Measurements from ENCODE around the gene SNRPD1.
"Not testable (repeated sequence)": the region's sequence is repeated elsewhere in the genome, so short reads cannot be mapped to it uniquely, and the experiment has no call there.

The SNRPD1 gene

GRCh38 chr18:21636769-21637168, 24.7 kb downstream of the SNRPD1 start:
- DNase-seq (ENCODE audit: low spot score), result no peak

DNA sequence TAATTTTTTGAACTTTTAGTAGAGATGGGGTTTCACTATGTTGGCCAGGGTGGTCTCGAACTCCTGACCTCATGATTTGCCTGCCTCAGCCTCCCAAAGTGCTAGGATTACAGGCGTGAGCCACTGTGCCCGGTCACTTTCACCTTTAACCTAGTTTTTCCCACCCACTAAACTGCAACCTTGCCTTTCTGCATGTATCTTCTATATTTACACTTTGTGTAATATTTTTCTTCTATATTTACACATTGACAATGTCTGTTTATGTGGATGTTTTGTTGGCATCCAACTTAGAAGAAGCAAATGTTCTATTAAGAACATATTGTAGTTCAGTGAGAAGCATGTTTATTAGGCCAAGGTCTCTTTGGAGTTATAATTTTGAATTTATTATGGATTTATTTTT, 26.7 kb downstream of the SNRPD1 start:
- DNase-seq (ENCODE audit: low spot score), result no peak

GRCh38 chr18:21640375-21640774, 28.3 kb downstream of the SNRPD1 start:
- DNase-seq (ENCODE audit: low spot score), result not testable (repeated sequence)

DNA sequence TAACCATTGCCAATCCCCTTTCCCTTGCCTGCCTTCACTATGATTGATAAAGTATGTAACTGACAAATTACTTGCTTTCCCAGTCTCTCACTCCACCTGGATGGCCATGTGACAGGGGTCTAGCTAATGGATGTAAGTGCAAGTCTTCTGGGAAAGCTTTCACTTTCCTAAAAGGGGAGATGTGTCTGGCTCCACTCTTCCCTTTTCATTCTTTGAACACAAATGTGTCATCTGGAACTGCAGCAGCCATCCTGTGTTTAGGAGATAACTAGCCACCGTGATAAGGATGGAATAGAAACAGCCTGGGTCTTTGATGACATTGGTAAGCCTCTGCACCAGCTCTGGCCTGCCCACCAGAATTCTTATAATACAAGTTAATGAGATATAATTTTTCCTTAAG, 38.2 kb downstream of the SNRPD1 start:
- DNase-seq (ENCODE audit: low spot score), result no peak

DNA sequence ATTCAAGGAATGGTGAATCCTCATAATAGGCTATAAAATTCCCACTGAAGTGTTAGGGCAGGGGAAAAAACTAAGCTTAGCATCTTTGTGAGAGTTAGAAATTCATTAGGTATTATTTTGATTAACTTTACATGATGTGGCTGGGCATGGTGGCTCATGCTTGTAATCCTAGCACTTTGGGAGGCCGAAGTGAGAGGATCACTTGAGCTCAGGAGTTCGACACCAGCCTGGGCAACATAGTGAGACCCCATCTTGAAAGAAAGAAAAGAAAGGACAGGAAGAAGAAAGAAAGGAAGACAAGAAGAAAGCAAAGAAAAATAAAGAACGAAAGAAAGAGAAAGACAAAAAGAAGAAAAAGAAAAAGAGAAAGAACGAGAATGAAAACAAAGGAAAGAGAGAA, 40.0 kb downstream of the SNRPD1 start:
- DNase-seq (ENCODE audit: low spot score), result no peak

- DNase-seq (ENCODE audit: low spot score), result no peak
Measured at GRCh38 chr18:21653361-21653760, 41.2 kb downstream of the SNRPD1 start.

- no peak for DNase-seq (ENCODE audit: low spot score)
Measured at GRCh38 chr18:21656402-21656801, 44.3 kb downstream of the SNRPD1 start.

DNA sequence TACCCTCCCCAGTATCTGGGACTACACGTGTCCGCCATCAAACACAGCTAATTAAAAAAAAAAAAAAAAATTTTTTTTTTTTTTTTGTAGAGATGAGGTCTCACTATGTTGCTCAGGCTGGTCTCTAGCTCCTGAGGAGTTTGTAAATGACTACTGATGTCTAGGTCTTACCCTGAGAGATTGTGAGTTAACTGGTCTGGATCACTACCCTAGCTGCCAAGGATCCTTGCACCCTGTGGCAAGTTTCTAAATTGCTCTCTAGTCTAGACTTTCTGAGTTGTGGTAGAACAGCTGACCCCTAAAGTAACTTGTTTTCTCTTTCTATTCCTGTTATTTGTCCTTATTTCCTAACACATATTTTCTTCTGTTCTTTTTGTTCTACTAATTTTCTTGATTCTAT, 48.0 kb downstream of the SNRPD1 start:
- no peak for DNase-seq (ENCODE audit: low spot score)

GRCh38 chr18:21662581-21662980, 50.5 kb downstream of the SNRPD1 start:
- no peak for DNase-seq (ENCODE audit: low spot score)

- DNase-seq (ENCODE audit: low spot score), result no peak
Measured at GRCh38 chr18:21663578-21663977, 51.5 kb downstream of the SNRPD1 start.

DNA sequence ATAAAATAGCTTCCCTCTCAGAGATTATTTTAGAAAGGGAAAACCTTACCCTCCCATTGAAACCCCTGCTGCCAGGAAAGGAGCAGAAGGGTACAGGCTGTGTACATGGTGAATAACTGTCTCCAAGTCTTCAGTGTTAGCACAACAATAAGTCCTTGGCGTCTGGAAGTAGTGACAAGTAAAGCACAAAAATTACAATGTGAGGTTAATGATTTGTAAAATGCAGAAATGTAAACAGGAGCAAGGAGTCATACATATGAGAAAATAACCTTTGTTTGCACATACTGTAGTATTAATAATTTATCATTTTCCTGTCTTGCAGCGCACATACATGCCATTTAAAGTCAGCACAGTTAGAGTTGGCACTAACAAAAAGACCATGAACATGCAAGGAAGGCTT, 52.0 kb downstream of the SNRPD1 start:
- DNase-seq (ENCODE audit: low spot score), result no peak

- DNase-seq (ENCODE audit: low spot score), result no peak
Measured at GRCh38 chr18:21669736-21670285, 57.7 kb downstream of the SNRPD1 start.

GRCh38 chr18:21672521-21673267, 60.6 kb downstream of the SNRPD1 start:
- DNase-seq (ENCODE audit: low spot score), result no peak

GRCh38 chr18:21675354-21675753, 63.2 kb downstream of the SNRPD1 start:
- DNase-seq (ENCODE audit: low spot score), result not testable (repeated sequence)

DNA sequence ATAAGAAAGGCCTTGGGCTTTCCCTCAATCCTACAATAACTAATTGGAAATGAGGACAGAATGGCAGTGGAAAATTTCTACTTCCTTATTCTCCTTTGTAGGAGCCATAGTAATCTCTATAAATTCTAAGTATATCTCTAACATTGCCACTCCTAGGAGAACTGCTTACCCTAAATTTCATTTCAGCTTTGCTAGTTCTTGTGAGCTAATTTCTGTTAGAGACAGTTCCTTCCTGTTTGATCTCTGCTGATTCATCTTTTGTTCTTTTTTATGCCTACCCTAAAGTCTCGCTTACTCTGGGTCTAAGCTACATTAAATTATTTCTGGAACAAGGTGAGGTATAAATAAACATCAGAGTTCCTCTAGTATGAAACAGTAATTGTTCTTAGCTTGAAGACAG, 66.7 kb downstream of the SNRPD1 start:
- DNase-seq (ENCODE audit: low spot score), result peak; percentile 24

DNA sequence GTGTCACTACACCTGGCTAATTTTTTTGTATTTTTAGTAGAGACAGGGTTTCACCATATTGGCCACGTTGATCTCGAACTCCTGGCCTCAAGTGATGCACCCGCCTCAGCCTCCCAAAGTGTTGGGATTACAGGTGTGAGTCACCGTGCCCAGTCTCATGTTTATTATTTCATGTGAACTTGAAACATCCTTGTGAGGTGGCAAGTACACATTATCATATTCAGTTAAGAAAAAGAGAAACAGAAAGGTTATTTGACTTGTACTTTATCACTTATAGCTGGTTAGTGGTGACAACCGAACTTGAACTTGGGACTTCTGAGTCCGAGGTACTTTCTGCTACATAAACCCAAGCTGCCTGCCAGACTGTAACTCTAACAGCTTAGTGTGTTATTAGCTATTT, 68.0 kb downstream of the SNRPD1 start:
- DNase-seq (ENCODE audit: low spot score), result no peak

DNA sequence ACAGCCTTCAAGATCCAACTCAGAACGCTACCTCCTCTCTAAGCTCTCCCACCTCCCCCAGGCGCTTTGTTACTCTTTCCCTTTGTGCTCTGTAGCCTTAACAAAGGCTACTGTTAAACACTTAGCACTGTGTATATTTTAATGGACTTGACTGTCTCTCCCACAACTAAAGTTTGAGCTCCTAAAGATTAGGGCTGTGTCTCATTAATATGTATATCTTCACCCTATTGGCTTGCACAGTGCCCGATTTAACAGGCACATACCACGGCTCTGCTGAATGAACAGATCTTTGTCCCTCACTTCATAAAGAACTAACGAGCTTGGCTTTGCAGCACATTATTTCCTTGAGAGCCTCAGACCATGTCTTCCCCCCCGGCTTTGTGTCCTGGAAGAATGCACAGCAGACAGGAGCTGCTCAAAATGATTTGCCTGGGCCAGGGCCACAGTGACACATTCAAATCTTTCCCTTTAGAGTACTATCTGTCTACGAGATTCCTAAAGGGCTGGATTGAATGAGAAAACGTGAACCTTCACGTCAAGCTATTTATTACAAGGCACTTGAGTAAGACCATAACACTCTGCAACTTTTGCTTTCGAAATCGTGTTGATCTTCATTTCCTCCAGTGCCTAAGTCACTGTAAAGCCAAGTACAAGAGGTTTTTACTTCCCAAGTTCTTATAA, 70.4 kb downstream of the SNRPD1 start:
- DNase-seq (ENCODE audit: low spot score), result no peak

All from putamen (tissue), 1 donor.